ENCODE data around the gene SOSTDC1. TPM values are rescaled to one million over a fixed set of nuclear protein-coding genes. Genes with fewer than 3 reads are reported as not detected.

SOSTDC1 gene
- total RNA-seq, 1 experiment from 2014 or later = not detected

GRCh38 chr7:16420329-16420648 lies 45.2 kb downstream of the SOSTDC1 start:
- Histone ChIP-seq H3K4me1 (ENCODE audit: insufficient read depth, low read length, poor library complexity, severe bottlenecking) (no peaks in the 10 kb centered on the region), H3K27me3 (replicated peaks; ENCODE audit: insufficient read depth, low read depth, low read length, poor library complexity) (no peaks in the 10 kb centered on the region), H3K36me3 (ENCODE audit: insufficient read depth, low read length, poor library complexity, severe bottlenecking) (no peaks in the 10 kb centered on the region), H3K27ac (ENCODE audit: low read depth, low read length, poor library complexity, severe bottlenecking) (no peak overlapping the region), H3K4me3 (ENCODE audit: low read depth, low read length, poor library complexity, severe bottlenecking) (peak overlapping the region; percentile 53), H3K9me3 (ENCODE audit: low read depth, low read length, poor library complexity, severe bottlenecking) (no peaks in the 10 kb centered on the region)
- no peak for DNase-seq (ENCODE audit: low spot score)
- intact Hi-C loops (cut with micrococcal nuclease; ENCODE audit: unreplicated experiment) = no loop called here
- TF ChIP-seq CTCF (conservative IDR thresholded peaks at IDR 0.05; ENCODE audit: low read depth, low read length) (no peak), EZH2 (IDR thresholded peaks at IDR 0.05; ENCODE audit: borderline replicate concordance, low read depth, low read length, poor library complexity, severe bottlenecking) (no peak)
- POLR2A ChIA-PET (ENCODE audit: low non-redundant PET) = no interaction called here
- no TSS peak for BruUV-seq (replicated peaks)
- CTCF ChIA-PET = interaction anchor here (0.6 to 1.2 kb wide), 3 partner anchors 145 to 322 kb away, joined by 3 to 5 read pairs (median 3); no protein-coding TSS in a partner anchor

- no peaks in the 10 kb centered on the region for H3K36me3 ChIP-seq (ENCODE audit: insufficient read depth, low read length, poor library complexity, severe bottlenecking)
- no peak overlapping the region for H3K27ac ChIP-seq (ENCODE audit: low read depth, low read length, poor library complexity, severe bottlenecking)
- no peak for DNase-seq (ENCODE audit: low spot score)
- intact Hi-C loops (cut with micrococcal nuclease; ENCODE audit: unreplicated experiment) = no loop called here
- ChIA-PET CTCF (interaction anchor here (1.1 to 1.2 kb wide), 2 partner anchors 145 to 322 kb away, joined by 3 to 5 read pairs; no protein-coding TSS in a partner anchor), POLR2A (ENCODE audit: low non-redundant PET) (no interaction called here)
- no peaks in the 10 kb centered on the region for H3K4me1 ChIP-seq (ENCODE audit: insufficient read depth, low read length, poor library complexity, severe bottlenecking)
- no peaks in the 10 kb centered on the region for H3K27me3 ChIP-seq (replicated peaks; ENCODE audit: insufficient read depth, low read depth, low read length, poor library complexity)
- no peak for TF ChIP-seq EZH2 (IDR thresholded peaks at IDR 0.05; ENCODE audit: borderline replicate concordance, low read depth, low read length, poor library complexity, severe bottlenecking)
- TF ChIP-seq CTCF (conservative IDR thresholded peaks at IDR 0.05; ENCODE audit: low read depth, low read length) = no peak
- no TSS peak for BruUV-seq (replicated peaks)
- no peak overlapping the region for H3K4me3 ChIP-seq (ENCODE audit: low read depth, low read length, poor library complexity, severe bottlenecking)
- H3K9me3 ChIP-seq (ENCODE audit: low read depth, low read length, poor library complexity, severe bottlenecking) = no peaks in the 10 kb centered on the region
Measured at GRCh38 chr7:16419859-16420258, 45.7 kb downstream of the SOSTDC1 start.

GRCh38 chr7:16419126-16419525 lies 46.4 kb downstream of the SOSTDC1 start:
- ChIA-PET POLR2A (ENCODE audit: low non-redundant PET) (no interaction called here), CTCF (no interaction called here)
- intact Hi-C loops (cut with micrococcal nuclease; ENCODE audit: unreplicated experiment) = no loop called here
- H3K27me3 ChIP-seq (replicated peaks; ENCODE audit: insufficient read depth, low read depth, low read length, poor library complexity) = no peaks in the 10 kb centered on the region
- no peaks in the 10 kb centered on the region for H3K9me3 ChIP-seq (ENCODE audit: low read depth, low read length, poor library complexity, severe bottlenecking)
- DNase-seq (ENCODE audit: low spot score) = no peak
- no peaks in the 10 kb centered on the region for H3K36me3 ChIP-seq (ENCODE audit: insufficient read depth, low read length, poor library complexity, severe bottlenecking)
- H3K4me1 ChIP-seq (ENCODE audit: insufficient read depth, low read length, poor library complexity, severe bottlenecking) = no peaks in the 10 kb centered on the region
- TF ChIP-seq CTCF (conservative IDR thresholded peaks at IDR 0.05; ENCODE audit: low read depth, low read length) = no peak
- no peak for TF ChIP-seq EZH2 (IDR thresholded peaks at IDR 0.05; ENCODE audit: borderline replicate concordance, low read depth, low read length, poor library complexity, severe bottlenecking)
- no peak overlapping the region for H3K27ac ChIP-seq (ENCODE audit: low read depth, low read length, poor library complexity, severe bottlenecking)
- BruUV-seq (replicated peaks) = no TSS peak
- H3K4me3 ChIP-seq (ENCODE audit: low read depth, low read length, poor library complexity, severe bottlenecking) = no peak overlapping the region
